SU-DHL-6 (cell line): ENCODE data around the gene WNK3.

Experiments used
- CTCF ChIP-seq: fragments of 200-600 bp; sonication (generic); IDR thresholded peaks from one replicate; pipeline ENCODE4 v1.5.1; 2017; ENCODE audit warnings: antibody characterized with exemption, mild to moderate bottlenecking, low read length, moderate library complexity; ENCODE audit not compliant: insufficient read depth, poor library complexity, severe bottlenecking
- EZH2phosphoT487 ChIP-seq: fragments of 200-600 bp; sonication (generic), shearing (Covaris generic); conservative IDR thresholded peaks from 2 replicates; pipeline ENCODE4 v1.6.1; 2018; ENCODE audit warnings: mild to moderate bottlenecking, antibody characterized with exemption, low read length, moderate library complexity, mixed read lengths

GRCh38 chrX:54181202-54181953 is 176.5 kb downstream of the WNK3 start:
- no peak for TF ChIP-seq CTCF
- no peak for TF ChIP-seq EZH2phosphoT487
